Panc1 (cell line): ENCODE measurements around the gene SOBP.

Source experiments
- CTCF ChIP-seq: fragments of 450-650 bp; IDR thresholded peaks from 2 replicates; pipeline ENCODE4 v1.5.1; 2017; ENCODE audit warnings: mild to moderate bottlenecking
- POLR2AphosphoS5 ChIP-seq: IDR thresholded peaks from 2 replicates; pipeline ENCODE4 v1.6.1; 2012; ENCODE audit warnings: mild to moderate bottlenecking, low read depth, low read length, moderate library complexity
- REST ChIP-seq, 2 experiments: IDR thresholded peaks; 2 replicates each; pipeline ENCODE4 v1.6.1; 2011 to 2012; ENCODE audit warnings: low read depth in 2 of 2, control low read depth in 1 of 2, low read length in 1 of 2, mild to moderate bottlenecking in 1 of 2, moderate library complexity in 1 of 2; ENCODE audit not compliant: insufficient read depth in 1 of 2
- SIN3A ChIP-seq: IDR thresholded peaks from 2 replicates; pipeline ENCODE4 v1.6.1; 2012; ENCODE audit warnings: low read depth, mild to moderate bottlenecking, low read length, moderate library complexity, borderline replicate concordance; ENCODE audit not compliant: insufficient read depth
- TCF7L2 ChIP-seq: IDR thresholded peaks from 2 replicates; pipeline ENCODE4 v1.6.1; 2011; ENCODE audit warnings: mild to moderate bottlenecking, low read depth, low read length, inconsistent platforms

- no peak for TF ChIP-seq CTCF
- TF ChIP-seq REST (IDR thresholded peaks at IDR 0.05; ENCODE audit: insufficient read depth in 1 of 2, low read depth in 2 of 2, low read length in 1 of 2), result no peak
- TF ChIP-seq POLR2AphosphoS5, result no peak
- no peak for TF ChIP-seq SIN3A
- no peak for TF ChIP-seq TCF7L2
Observed at GRCh38 chr6:107576852-107577251, 86.9 kb downstream of the SOBP start.
